Mesendoderm (in vitro differentiated cells): Measurements from ENCODE around the gene KIAA1549.

ENCODE experiments used
- DNase-seq: peaks from one replicate; pipeline ENCODE4 v3.0.0; 2013
- H2AK5ac ChIP-seq: 2 replicates; pipeline ENCODE4 v1.6.1; 2013; ENCODE audit warnings: low read length, inconsistent platforms
- H2BK120ac ChIP-seq: 2 replicates; pipeline ENCODE4 v1.6.1; 2013; ENCODE audit warnings: low read depth, mild to moderate bottlenecking, low read length, moderate library complexity, mixed read lengths
- H2BK15ac ChIP-seq: replicated peaks from 2 replicates; pipeline ENCODE4 v1.6.1; 2013; ENCODE audit warnings: low read depth, mild to moderate bottlenecking, moderate library complexity
- H2BK5ac ChIP-seq: 2 replicates; pipeline ENCODE4 v1.6.1; 2013; ENCODE audit warnings: low read length, inconsistent platforms
- H3K18ac ChIP-seq: 2 replicates; pipeline ENCODE4 v1.6.1; 2013; ENCODE audit warnings: mild to moderate bottlenecking, low read length, mixed read lengths
- H3K23ac ChIP-seq: one replicate; pipeline ENCODE4 v1.6.1; 2013; ENCODE audit warnings: low read length
- H3K27ac ChIP-seq: 2 replicates; pipeline ENCODE4 v1.5.1; 2013; ENCODE audit warnings: low read depth, mild to moderate bottlenecking, inconsistent platforms, low read length, moderate library complexity
- H3K27me3 ChIP-seq: 2 replicates; pipeline ENCODE4 v1.6.1; 2013; ENCODE audit warnings: low read length, control low read depth, mild to moderate bottlenecking, inconsistent platforms; ENCODE audit not compliant: insufficient read depth, poor library complexity
- H3K36me3 ChIP-seq: 2 replicates; pipeline ENCODE4 v1.6.1; 2013; ENCODE audit warnings: low read length, inconsistent platforms; ENCODE audit not compliant: control insufficient read depth, insufficient read depth
- H3K4ac ChIP-seq: one replicate; pipeline ENCODE4 v1.6.1; 2013; ENCODE audit warnings: low read depth, mild to moderate bottlenecking, low read length, moderate library complexity
- H3K4me1 ChIP-seq: 2 replicates; pipeline ENCODE4 v1.6.1; 2013; ENCODE audit warnings: low read depth, low read length, inconsistent platforms; ENCODE audit not compliant: control insufficient read depth
- H3K4me2 ChIP-seq: 2 replicates; pipeline ENCODE4 v1.6.1; 2013; ENCODE audit warnings: low read length
- H3K4me3 ChIP-seq: 2 replicates; pipeline ENCODE4 v1.5.1; 2013; ENCODE audit warnings: mild to moderate bottlenecking, low read length
- H3K56ac ChIP-seq: one replicate; pipeline ENCODE4 v1.6.1; 2013; ENCODE audit warnings: low read length
- H3K79me1 ChIP-seq: 2 replicates; pipeline ENCODE4 v1.6.1; 2013; ENCODE audit warnings: low read length, inconsistent platforms
- H3K79me2 ChIP-seq: 2 replicates; pipeline ENCODE4 v1.6.1; 2013; ENCODE audit warnings: mild to moderate bottlenecking, low read length; ENCODE audit not compliant: control insufficient read depth, insufficient read depth
- H3K9ac ChIP-seq: 2 replicates; pipeline ENCODE4 v1.6.1; 2013; ENCODE audit warnings: low read length, inconsistent platforms
- H4K5ac ChIP-seq: one replicate; pipeline ENCODE4 v1.6.1; 2013; ENCODE audit warnings: low read length
- H4K8ac ChIP-seq: one replicate; pipeline ENCODE4 v1.6.1; 2013; ENCODE audit warnings: low read depth, mild to moderate bottlenecking, control low read depth, low read length, moderate library complexity
- WGBS: extraction: QIAGEN DNeasy Blood & Tissue Kit; methylation state at CpG from one replicate; pipeline ENCODE4 v1.1.7; 2013; ENCODE audit warnings: low lambda C conversion rate, missing lambda C conversion rate; ENCODE audit not compliant: insufficient coverage; ENCODE audit errors: extremely low coverage; 5-methylcytosine and 5-hydroxymethylcytosine counted together

KIAA1549 gene

GRCh38 chr7:138848056-138848980 lies 132.9 kb downstream of the KIAA1549 start:
- Histone ChIP-seq H2BK120ac (no peak overlapping the region), H3K9ac (no peak overlapping the region), H4K5ac (no peak overlapping the region), H3K56ac (no peak overlapping the region), H3K27ac (no peak overlapping the region), H3K27me3 (no peaks in the 10 kb centered on the region), H3K18ac (no peak overlapping the region), H3K4me2 (no peak overlapping the region), H3K4me3 (no peak overlapping the region), H3K23ac (no peak overlapping the region), H2BK5ac (no peak overlapping the region), H2BK15ac (no peak overlapping the region), H3K36me3 (peaks cover 1% of the 10 kb centered on the region), H2AK5ac (no peak overlapping the region), H3K4me1 (no peaks in the 10 kb centered on the region), H4K8ac (no peak overlapping the region), H3K79me1 (no peaks in the 10 kb centered on the region), H3K79me2 (no peaks in the 10 kb centered on the region), H3K4ac (no peak overlapping the region)
- DNase-seq: no peak
- no CpG with 5 or more reads among the region's 3 CpGs for WGBS

DNA sequence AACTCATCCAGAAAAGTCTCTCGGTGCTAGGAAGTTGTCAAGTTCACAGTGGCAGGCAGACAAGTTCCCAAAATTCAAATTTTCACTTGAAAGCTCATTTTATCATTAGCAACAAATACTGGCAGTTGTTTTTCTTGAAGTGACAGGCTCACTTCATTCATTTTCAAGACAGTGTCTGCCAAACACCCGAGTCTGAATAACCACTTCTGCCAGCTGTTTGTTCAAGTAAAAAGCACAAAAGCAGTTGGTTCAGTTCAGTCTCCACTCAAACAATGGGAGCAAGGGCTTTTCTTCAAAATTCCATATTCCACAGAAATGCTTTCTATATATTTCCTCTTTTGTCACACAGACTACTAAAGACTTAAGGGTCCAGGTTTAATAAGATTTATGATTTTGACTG lies 135.5 kb downstream of the KIAA1549 start:
- Histone ChIP-seq H3K18ac (no peak overlapping the region), H3K36me3 (peaks cover 1% of the 10 kb centered on the region), H2BK120ac (no peak overlapping the region), H3K9ac (no peak overlapping the region), H3K4me2 (no peak overlapping the region), H3K79me1 (no peaks in the 10 kb centered on the region), H3K4ac (no peak overlapping the region), H3K23ac (no peak overlapping the region), H4K8ac (no peak overlapping the region), H3K4me3 (no peak overlapping the region), H3K56ac (no peak overlapping the region), H4K5ac (no peak overlapping the region), H3K4me1 (no peaks in the 10 kb centered on the region), H3K79me2 (no peaks in the 10 kb centered on the region), H3K27me3 (no peaks in the 10 kb centered on the region), H2BK15ac (no peak overlapping the region), H3K27ac (no peak overlapping the region), H2BK5ac (no peak overlapping the region), H2AK5ac (no peak overlapping the region)
- DNase-seq: no peak
- no CpG with 5 or more reads among the region's 2 CpGs for WGBS

GRCh38 chr7:138843632-138844580 lies 137.3 kb downstream of the KIAA1549 start:
- Histone ChIP-seq H3K9ac (no peak overlapping the region), H3K27me3 (no peaks in the 10 kb centered on the region)

DNA sequence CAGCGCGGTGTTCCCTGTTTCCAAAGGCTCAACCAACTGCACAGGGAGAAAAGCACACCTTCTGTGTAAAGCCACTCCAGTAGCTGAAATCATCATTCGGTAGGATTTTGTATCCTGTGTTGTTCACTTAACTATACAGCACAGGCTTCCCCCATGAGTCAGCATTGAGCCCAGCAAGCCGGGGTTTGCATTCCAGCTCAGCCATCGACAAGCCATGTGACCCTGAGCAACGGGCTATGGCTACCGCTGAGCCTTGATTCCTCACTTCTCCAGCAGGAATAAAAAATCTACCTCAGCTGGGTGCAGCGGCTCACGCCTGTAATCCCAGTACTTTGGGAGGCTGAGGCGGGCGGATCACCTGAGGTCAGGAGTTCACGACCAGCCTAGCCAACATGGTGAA lies 139.1 kb downstream of the KIAA1549 start:
- no peaks in the 10 kb centered on the region for H3K4me1 ChIP-seq
- H3K27ac ChIP-seq: no peak overlapping the region
- H3K4ac ChIP-seq: no peak overlapping the region
- WGBS: no CpG with 5 or more reads among the region's 12 CpGs
- H3K56ac ChIP-seq: peak overlapping the region; percentile 37
- no peak overlapping the region for H3K18ac ChIP-seq
- H3K23ac ChIP-seq: no peak overlapping the region
- H2BK120ac ChIP-seq: no peak overlapping the region
- no peak overlapping the region for H3K4me2 ChIP-seq
- no peak overlapping the region for H3K4me3 ChIP-seq
- no peak overlapping the region for H2BK5ac ChIP-seq
- no peak overlapping the region for H3K9ac ChIP-seq
- no peak overlapping the region for H2AK5ac ChIP-seq
- no peaks in the 10 kb centered on the region for H3K27me3 ChIP-seq
- no peak overlapping the region for H4K8ac ChIP-seq
- H3K79me2 ChIP-seq: no peaks in the 10 kb centered on the region
- H3K79me1 ChIP-seq: no peaks in the 10 kb centered on the region
- peak; percentile 83 for DNase-seq
- no peak overlapping the region for H2BK15ac ChIP-seq
- no peak overlapping the region for H4K5ac ChIP-seq
- H3K36me3 ChIP-seq: no peaks in the 10 kb centered on the region

More at GRCh38 chr7:138843632-138844580, 137.3 kb downstream of the KIAA1549 start:
- Histone ChIP-seq H3K23ac (no peak overlapping the region), H2AK5ac (no peak overlapping the region), H3K56ac (no peak overlapping the region), H3K4ac (no peak overlapping the region), H3K27ac (no peak overlapping the region), H4K8ac (no peak overlapping the region), H4K5ac (no peak overlapping the region), H2BK120ac (no peak overlapping the region), H3K79me2 (no peaks in the 10 kb centered on the region), H2BK5ac (no peak overlapping the region), H3K4me1 (no peaks in the 10 kb centered on the region), H3K4me2 (no peak overlapping the region), H3K36me3 (no peaks in the 10 kb centered on the region), H3K79me1 (no peaks in the 10 kb centered on the region), H3K18ac (no peak overlapping the region), H2BK15ac (no peak overlapping the region), H3K4me3 (no peak overlapping the region)
- WGBS: no CpG with 5 or more reads among the region's 20 CpGs
- peak; percentile 18 for DNase-seq

DNA sequence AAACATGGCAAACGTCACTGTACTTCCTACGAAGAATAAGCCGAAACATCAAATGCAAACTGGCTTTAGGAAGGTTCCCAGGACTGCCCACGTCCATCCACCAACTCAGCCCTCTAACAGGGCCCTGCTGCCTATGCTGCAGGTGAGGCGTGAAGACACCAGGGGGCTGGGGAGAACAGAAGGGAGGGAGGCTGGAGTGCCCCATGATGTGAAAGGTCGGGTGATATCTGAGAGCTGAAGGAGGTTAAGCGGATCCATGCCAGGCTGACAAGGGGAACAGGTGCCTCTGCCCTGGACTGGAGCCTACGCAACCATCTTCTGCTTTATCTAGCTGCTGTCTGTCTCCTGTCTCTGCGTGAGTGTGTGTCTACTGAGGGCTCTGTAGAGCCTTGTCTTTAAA lies 143.0 kb downstream of the KIAA1549 start:
- no peak overlapping the region for H3K9ac ChIP-seq
- no peaks in the 10 kb centered on the region for H3K79me2 ChIP-seq
- no peak overlapping the region for H3K56ac ChIP-seq
- H3K27ac ChIP-seq: no peak overlapping the region
- DNase-seq: peak; percentile 22
- H3K27me3 ChIP-seq: no peaks in the 10 kb centered on the region
- no peak overlapping the region for H3K18ac ChIP-seq
- H4K5ac ChIP-seq: no peak overlapping the region
- WGBS: no CpG with 5 or more reads among the region's 9 CpGs
- no peak overlapping the region for H3K4me3 ChIP-seq
- no peak overlapping the region for H4K8ac ChIP-seq
- H2BK15ac ChIP-seq: no peak overlapping the region
- H3K4ac ChIP-seq: no peak overlapping the region
- no peaks in the 10 kb centered on the region for H3K79me1 ChIP-seq
- no peaks in the 10 kb centered on the region for H3K4me1 ChIP-seq
- no peak overlapping the region for H3K4me2 ChIP-seq
- no peak overlapping the region for H3K23ac ChIP-seq
- H3K36me3 ChIP-seq: no peaks in the 10 kb centered on the region
- H2AK5ac ChIP-seq: no peak overlapping the region
- no peak overlapping the region for H2BK5ac ChIP-seq
- no peak overlapping the region for H2BK120ac ChIP-seq
